ENCODE measurements around the gene MOB1B.
"Not testable (repeated sequence)": the region's sequence is repeated elsewhere in the genome, so short reads cannot be mapped to it uniquely, and the experiment has no call there.

Gene MOB1B

DNA sequence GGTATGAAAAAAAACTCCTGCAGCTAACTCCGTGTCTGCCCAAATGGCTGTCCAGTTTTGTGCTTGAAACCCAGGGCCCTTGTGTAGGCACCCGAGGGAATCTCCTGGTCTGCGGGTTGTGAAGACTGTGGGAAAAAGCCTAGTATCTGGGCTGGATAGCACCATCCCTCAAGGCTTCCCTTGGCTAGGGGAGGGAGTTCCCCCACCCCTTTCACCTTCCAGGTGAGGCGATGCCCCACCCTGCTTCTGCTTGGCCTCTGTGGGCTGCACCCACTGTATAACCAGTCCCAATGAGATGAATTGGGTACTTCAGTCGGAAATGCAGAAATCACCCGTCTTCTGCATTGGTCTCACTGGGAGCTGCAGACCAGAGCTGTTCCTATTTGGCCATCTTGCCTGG is 102.9 kb downstream of the MOB1B start:
- in situ Hi-C loops (cut with MboI; ENCODE audit: low sequenced_read_pairs): not testable (repeated sequence)

DNA sequence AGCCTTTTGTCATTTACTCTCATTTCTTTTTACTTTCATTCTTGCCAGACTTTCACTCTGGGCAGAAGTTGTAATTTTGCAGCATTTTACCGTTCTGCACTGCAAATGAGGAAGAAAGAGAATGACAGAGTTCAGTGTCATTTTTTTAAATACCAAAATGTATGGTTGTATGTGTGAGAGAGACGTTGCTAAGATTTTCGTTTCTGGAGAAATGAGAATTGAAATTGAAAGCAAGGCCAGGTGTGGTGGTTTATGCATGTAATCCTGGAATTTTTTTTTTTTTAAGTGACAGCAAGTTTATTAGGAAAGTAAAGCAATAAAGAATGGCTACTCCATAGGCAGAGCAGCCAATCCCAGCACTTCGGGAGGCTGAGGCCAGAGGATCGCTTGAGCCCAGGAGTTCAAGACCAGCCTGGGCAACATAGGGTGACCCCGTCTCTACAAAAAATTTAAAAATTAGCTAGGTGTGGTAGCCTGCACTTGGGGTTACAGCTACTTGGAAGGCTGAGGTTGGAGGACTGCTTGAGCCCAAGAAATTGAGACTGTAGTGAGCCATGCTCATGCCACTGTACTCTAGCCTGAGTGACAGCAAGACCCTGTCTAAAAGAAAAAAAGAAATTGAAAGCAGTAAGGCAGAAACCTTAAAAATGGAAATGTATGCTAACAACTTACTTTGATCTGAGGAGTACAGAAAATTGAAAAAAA is 104.2 kb downstream of the MOB1B start:
- in situ Hi-C loops (cut with MboI; ENCODE audit: low sequenced_read_pairs): no loop called here

- in situ Hi-C loops (cut with MboI; ENCODE audit: low sequenced_read_pairs): no loop called here
Observed at GRCh38 chr4:71008196-71008595, 106.0 kb downstream of the MOB1B start.

- in situ Hi-C loops (cut with MboI; ENCODE audit: low sequenced_read_pairs): no loop called here
Observed at GRCh38 chr4:71009086-71009485, 106.9 kb downstream of the MOB1B start.

DNA sequence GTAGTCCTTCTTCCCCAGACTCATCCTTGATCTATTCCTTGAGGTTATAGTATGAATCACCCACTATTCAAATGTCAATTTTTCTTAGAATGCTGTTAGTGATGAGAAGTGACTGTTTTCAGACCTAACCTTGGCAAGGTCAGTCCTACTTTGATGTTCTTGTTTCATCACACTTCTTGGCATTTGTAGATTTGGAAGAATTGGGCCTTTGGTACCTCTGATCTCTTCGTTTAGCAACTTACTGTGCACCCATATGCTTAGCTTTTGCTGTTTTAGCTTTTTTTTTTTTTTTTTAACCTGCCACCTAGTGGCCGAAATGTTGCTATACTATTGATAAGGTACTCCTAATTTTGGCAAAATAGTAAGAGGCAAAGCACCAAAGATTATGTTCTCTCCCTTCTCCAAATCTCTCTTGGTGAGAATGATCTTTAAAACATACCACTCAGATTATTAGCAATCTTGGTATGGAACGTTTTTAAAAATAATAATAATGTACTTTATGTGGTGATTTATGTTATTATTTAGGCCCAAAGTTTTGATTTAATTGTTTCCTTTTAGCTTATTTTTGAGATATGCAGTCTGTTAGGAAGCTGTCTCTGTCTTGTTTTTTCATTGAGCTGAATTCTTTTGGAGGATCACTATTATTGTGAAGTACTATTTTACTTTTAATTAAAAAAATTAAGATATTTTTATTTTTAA is 107.9 kb downstream of the MOB1B start:
- in situ Hi-C loops (cut with MboI; ENCODE audit: low sequenced_read_pairs): no loop called here

- in situ Hi-C loops (cut with MboI; ENCODE audit: low sequenced_read_pairs): no loop called here
Observed at GRCh38 chr4:71011451-71011850, 109.3 kb downstream of the MOB1B start.

DNA sequence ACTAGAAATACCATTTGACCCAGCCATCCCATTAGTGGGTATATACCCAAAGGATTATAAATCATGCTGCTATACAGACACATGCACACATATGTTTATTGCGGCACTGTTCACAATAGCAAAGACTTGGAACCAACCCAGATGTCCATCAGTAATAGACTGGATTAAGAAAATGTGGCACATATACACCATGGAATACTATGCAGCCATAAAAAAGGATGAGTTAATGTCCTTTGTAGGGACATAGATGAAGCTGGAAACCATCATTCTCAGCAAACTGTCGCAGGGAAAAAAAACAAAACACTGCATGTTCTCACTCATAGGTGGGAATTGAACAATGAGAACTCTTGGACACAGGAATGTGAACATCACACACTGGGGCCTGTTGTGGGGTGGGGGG is 115.2 kb downstream of the MOB1B start:
- in situ Hi-C loops (cut with MboI; ENCODE audit: low sequenced_read_pairs): not testable (repeated sequence)

DNA sequence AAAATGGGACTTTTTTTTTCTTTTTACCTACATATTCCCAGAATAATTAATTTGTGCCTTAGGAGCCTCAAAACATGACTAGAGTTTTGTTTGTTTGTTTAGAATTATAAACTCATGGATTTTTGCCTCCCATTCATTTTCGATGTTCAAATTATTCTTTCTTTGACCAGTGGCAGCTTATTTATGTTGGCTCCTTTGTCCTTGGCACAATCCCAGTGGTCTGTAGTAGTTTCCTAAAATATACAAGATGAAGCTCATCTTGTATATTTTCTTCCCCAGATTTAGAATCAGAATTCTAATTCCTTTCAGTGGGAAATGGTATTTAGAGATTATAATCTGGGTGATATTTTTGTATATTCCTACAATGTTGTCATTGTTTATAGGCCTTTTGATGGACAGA is 118.4 kb downstream of the MOB1B start:
- in situ Hi-C loops (cut with MboI; ENCODE audit: low sequenced_read_pairs): no loop called here

DNA sequence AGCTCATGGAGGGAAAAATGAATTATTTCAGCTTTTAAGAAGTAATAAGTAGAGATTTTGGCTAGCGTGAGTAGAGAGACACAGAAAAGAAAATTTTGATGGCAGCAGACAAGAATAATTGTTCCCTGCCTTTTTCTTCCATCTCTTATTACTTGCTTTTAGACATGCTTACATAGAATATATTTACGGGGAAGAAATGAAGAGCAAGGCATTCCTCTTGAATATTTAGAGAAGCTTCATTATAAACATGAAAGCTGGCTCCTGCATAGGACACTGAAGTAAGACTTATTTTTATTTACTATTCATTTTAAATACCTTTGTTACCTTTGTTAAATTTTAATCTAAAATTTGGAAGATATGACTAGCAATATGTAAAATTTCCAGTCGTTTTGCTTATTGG is 123.5 kb downstream of the MOB1B start:
- in situ Hi-C loops (cut with MboI; ENCODE audit: low sequenced_read_pairs): no loop called here

DNA sequence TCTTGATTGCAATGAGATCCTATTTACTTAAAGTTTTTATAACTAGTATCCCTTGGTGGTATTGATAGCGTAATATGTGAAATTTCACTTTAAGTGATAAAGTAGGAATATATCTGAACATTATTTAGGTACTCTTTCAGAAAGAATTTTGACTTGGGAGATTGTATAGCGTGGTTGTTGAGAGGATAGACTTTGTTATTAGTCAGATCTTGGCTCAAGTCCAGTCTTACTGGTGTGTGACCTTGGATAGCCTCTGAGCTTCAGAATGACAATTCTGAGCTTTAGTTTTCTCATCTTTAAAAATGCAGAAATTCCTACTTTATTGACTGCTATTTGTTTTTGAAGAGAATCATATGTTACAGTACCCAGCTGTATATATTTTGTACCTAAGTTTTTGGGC is 123.9 kb downstream of the MOB1B start:
- in situ Hi-C loops (cut with MboI; ENCODE audit: low sequenced_read_pairs): no loop called here

DNA sequence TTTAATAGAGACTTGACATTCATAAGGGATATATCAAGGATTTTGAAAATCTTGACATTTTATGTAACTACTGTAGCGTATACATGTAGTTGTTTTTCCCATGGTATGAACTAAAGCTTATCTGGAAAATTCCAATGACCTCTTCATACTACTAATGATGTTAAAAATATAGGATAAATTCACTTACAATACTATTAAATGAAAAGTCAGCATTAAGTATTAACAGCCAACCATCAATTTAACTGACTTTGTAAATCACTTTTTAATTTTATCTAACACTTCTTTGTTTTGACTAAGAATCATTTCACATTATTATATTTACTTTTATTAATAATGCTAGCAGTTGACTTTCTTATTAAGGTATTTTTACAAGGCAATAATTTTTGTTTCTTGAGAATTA is 125.4 kb downstream of the MOB1B start:
- in situ Hi-C loops (cut with MboI; ENCODE audit: low sequenced_read_pairs): no loop called here

GRCh38 chr4:71029504-71029903 is 127.3 kb downstream of the MOB1B start:
- in situ Hi-C loops (cut with MboI; ENCODE audit: low sequenced_read_pairs): no loop called here

DNA sequence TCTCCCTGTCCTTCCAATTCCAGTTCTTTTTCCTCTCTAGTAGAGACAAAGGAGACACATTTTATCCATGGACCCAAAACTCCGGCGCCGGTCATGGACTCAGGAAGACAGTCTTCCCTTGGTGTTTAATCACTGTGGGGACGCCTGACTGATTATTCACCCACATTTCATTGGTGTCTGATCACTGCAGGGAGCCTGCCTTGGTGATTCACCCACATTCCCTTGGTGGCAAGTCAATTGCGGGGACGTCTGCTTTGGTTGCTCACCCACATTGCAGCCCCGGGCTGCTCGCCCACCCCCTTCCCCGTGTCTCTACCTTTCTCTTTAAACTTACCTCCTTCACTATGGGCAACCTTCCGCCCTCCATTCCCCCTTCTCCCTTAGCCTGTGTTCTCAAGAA is 129.9 kb downstream of the MOB1B start:
- in situ Hi-C loops (cut with MboI; ENCODE audit: low sequenced_read_pairs): not testable (repeated sequence)

Measured in HL-60/S4 treated with retinoic acid at 250 ng/mL for 4 days and 3 days (cell line).